Upper lobe of left lung (tissue), 6 donors: ENCODE data around the gene SLC20A1. TPM values are rescaled to one million over a fixed set of nuclear protein-coding genes. Genes with fewer than 3 reads are reported as not detected.

Source experiments
- ATAC-seq, 2 donors: fragments of 200-7000 bp; cut with Tn5 transposase; one replicate each; pipeline ENCODE4 v1.9.1; 2022; ENCODE audit warnings: mild to moderate bottlenecking in 2 of 2, moderate library complexity in 2 of 2; ENCODE audit not compliant: low FRiP score in 2 of 2
- DNase-seq, 2 donors: peaks; one replicate each; pipeline ENCODE4 v3.0.0-alpha.2; 2019 to 2020
- H3K27ac ChIP-seq, 4 donors: fragments of 200-600 bp; sonication (generic); one replicate each; pipeline ENCODE4 v1.5.1; 2016 to 2019
- H3K27me3 ChIP-seq, 4 donors: fragments of 200-600 bp; sonication (generic); one replicate each; pipeline ENCODE4 v1.5.1; 2017 to 2019
- H3K36me3 ChIP-seq, 4 donors: fragments of 200-600 bp; sonication (generic); one replicate each; pipeline ENCODE4 v1.5.1; 2016 to 2019
- H3K4me1 ChIP-seq, 4 donors: fragments of 200-600 bp; sonication (generic); one replicate each; pipeline ENCODE4 v1.5.1; 2018 to 2019
- H3K4me3 ChIP-seq, 4 donors: fragments of 200-600 bp; sonication (generic); one replicate each; pipeline ENCODE4 v1.5.1; 2017 to 2019; ENCODE audit warnings: mild to moderate bottlenecking in 2 of 4, moderate library complexity in 1 of 4
- H3K9me3 ChIP-seq, 4 donors: fragments of 200-600 bp; sonication (generic); one replicate each; pipeline ENCODE4 v1.5.1; 2018 to 2019
- CTCF ChIP-seq, 6 experiments: fragments of 450-650 bp in 4 of 6; fragments of 200-600 bp in 2 of 6; sonication (generic) in 2 of 6; IDR thresholded peaks; one replicate each; pipeline ENCODE4 v1.5.1; 2016 to 2019; ENCODE audit warnings: antibody characterized with exemption in 6 of 6
- EP300 ChIP-seq, 4 donors: sonication (generic); formaldehyde crosslinking; IDR thresholded peaks; one replicate each; pipeline ENCODE4 v1.5.1; 2017; ENCODE audit warnings: antibody characterized with exemption in 4 of 4, control low read depth in 2 of 4
- POLR2A ChIP-seq, 4 donors: fragments of 450-650 bp; IDR thresholded peaks; one replicate each; pipeline ENCODE4 v1.5.1; 2016 to 2017; ENCODE audit warnings: antibody characterized with exemption in 4 of 4, mild to moderate bottlenecking in 2 of 4
- POLR2AphosphoS5 ChIP-seq, 2 donors: sonication (generic); formaldehyde crosslinking; IDR thresholded peaks; one replicate each; pipeline ENCODE4 v1.5.1; 2017; ENCODE audit warnings: antibody characterized with exemption in 2 of 2
- WGBS, 2 donors: methylation state at CpG; one replicate each; pipeline ENCODE4 v1.1.5; 2017 to 2018; 5-methylcytosine and 5-hydroxymethylcytosine counted together
- total RNA-seq, 6 donors: library from RNA; depleted of rRNA in 4 of 6; stranded (reverse); fragments of >200 nt in 4 of 6; gene quantifications; one replicate each; pipeline versions ENCODE4 v1.1.0 to v1.2.1, GENCODE V29; 2016 to 2021
- donor health status: DM: no; HTN: no; CAD: no; lungs with moderate emphysema.
- donor health status: DM: no; HTN: yes; CAD: no; lungs with severe emphysema.

SLC20A1 gene
- total RNA-seq, 6 donors from 2014 or later: 22.9 to 105 (median 51.0) TPM

- DNase-seq (no peak), ATAC-seq (no peak)
- TF ChIP-seq EP300 (IDR thresholded peaks at IDR 0.05) (no peak), POLR2AphosphoS5 (IDR thresholded peaks at IDR 0.05) (no peak), POLR2A (IDR thresholded peaks at IDR 0.05) (no peak), CTCF (IDR thresholded peaks at IDR 0.05) (no peak)
- Histone ChIP-seq H3K4me3 (no peak overlapping the region), H3K27ac (no peak overlapping the region), H3K27me3 (no peaks in the 10 kb centered on the region), H3K9me3 (no peaks in the 10 kb centered on the region), H3K36me3 (no peaks in the 10 kb centered on the region), H3K4me1 (peaks cover 4 to 33% (median 23%) of the 10 kb centered on the region in 4 donors)
- WGBS, 2 donors: 89 to 91% methylated on average over 11 to 14 of the region's 14 CpGs
These were observed 42.5 kb downstream of the SLC20A1 start for GRCh38 chr2:112688086-112688880.

- H3K27ac ChIP-seq: peak overlapping the region in 2 of 4 donors; percentile 58 to 66
These were observed 45.2 kb downstream of the SLC20A1 start for GRCh38 chr2:112690853-112691401.

GRCh38 chr2:112691881-112692281, 46.1 kb downstream of the SLC20A1 start:
- H3K27ac ChIP-seq: peak overlapping the region in 2 of 4 donors; percentile 63 to 64
- H3K4me1 ChIP-seq: peaks cover 4 to 27% (median 14%) of the 10 kb centered on the region in 4 donors
- no peaks in the 10 kb centered on the region for H3K36me3 ChIP-seq
- ATAC-seq: no peak
- DNase-seq: no peak
- no peaks in the 10 kb centered on the region for H3K9me3 ChIP-seq
- H3K27me3 ChIP-seq: no peaks in the 10 kb centered on the region
- H3K4me3 ChIP-seq: no peak overlapping the region
- WGBS, 2 donors: 58 to 59% methylated on average over 3 to 4 of the region's 4 CpGs
- TF ChIP-seq EP300 (IDR thresholded peaks at IDR 0.05) (no peak), CTCF (IDR thresholded peaks at IDR 0.05) (no peak), POLR2A (IDR thresholded peaks at IDR 0.05) (no peak), POLR2AphosphoS5 (IDR thresholded peaks at IDR 0.05) (no peak)

More at GRCh38 chr2:112690853-112691401, 45.2 kb downstream of the SLC20A1 start:
- Histone ChIP-seq H3K36me3 (no peaks in the 10 kb centered on the region), H3K4me3 (peak overlapping the region in 2 of 4 donors; percentile 10 to 11), H3K9me3 (no peaks in the 10 kb centered on the region), H3K4me1 (peaks cover 4 to 30% (median 14%) of the 10 kb centered on the region in 4 donors), H3K27me3 (no peaks in the 10 kb centered on the region)
- peak; percentile 80 to 81 for ATAC-seq
- peak; percentile 52 to 83 for DNase-seq
- no peak for TF ChIP-seq EP300 (IDR thresholded peaks at IDR 0.05)
- TF ChIP-seq POLR2A (IDR thresholded peaks at IDR 0.05): peak in 1 of 4 donors; percentile 23
- TF ChIP-seq CTCF (IDR thresholded peaks at IDR 0.05): peak; percentile 69 to 88 (median 86)
- TF ChIP-seq POLR2AphosphoS5 (IDR thresholded peaks at IDR 0.05): peak in 1 of 2 donors; percentile 22
- WGBS, 2 donors: 30 to 39% methylated on average over 9 of the region's 9 CpGs

GRCh38 chr2:112692495-112692911, 46.8 kb downstream of the SLC20A1 start:
- DNase-seq: peak in 1 of 2 donors; percentile 82
- peak overlapping the region in 2 of 4 donors; percentile 63 to 64 for H3K27ac ChIP-seq
- TF ChIP-seq POLR2A (IDR thresholded peaks at IDR 0.05): peak in 1 of 4 donors; percentile 14
- TF ChIP-seq CTCF (IDR thresholded peaks at IDR 0.05): no peak
- peak; percentile 13 to 55 for TF ChIP-seq POLR2AphosphoS5 (IDR thresholded peaks at IDR 0.05)

More at GRCh38 chr2:112692495-112692911, 46.8 kb downstream of the SLC20A1 start:
- Histone ChIP-seq H3K4me1 (peaks cover 4 to 27% (median 14%) of the 10 kb centered on the region in 4 donors), H3K4me3 (no peak overlapping the region), H3K27me3 (no peaks in the 10 kb centered on the region), H3K9me3 (no peaks in the 10 kb centered on the region), H3K36me3 (no peaks in the 10 kb centered on the region)
- 41 to 55% methylated on average over 5 of the region's 5 CpGs for WGBS, 2 donors
- ATAC-seq: peak; percentile 64 to 88
